ENCODE data around the gene PTCH1. TPM values are rescaled to one million over a fixed set of nuclear protein-coding genes. Genes with fewer than 3 reads are reported as not detected.

Gene PTCH1
- polyA plus RNA-seq, 3 donors: not detected

DNA sequence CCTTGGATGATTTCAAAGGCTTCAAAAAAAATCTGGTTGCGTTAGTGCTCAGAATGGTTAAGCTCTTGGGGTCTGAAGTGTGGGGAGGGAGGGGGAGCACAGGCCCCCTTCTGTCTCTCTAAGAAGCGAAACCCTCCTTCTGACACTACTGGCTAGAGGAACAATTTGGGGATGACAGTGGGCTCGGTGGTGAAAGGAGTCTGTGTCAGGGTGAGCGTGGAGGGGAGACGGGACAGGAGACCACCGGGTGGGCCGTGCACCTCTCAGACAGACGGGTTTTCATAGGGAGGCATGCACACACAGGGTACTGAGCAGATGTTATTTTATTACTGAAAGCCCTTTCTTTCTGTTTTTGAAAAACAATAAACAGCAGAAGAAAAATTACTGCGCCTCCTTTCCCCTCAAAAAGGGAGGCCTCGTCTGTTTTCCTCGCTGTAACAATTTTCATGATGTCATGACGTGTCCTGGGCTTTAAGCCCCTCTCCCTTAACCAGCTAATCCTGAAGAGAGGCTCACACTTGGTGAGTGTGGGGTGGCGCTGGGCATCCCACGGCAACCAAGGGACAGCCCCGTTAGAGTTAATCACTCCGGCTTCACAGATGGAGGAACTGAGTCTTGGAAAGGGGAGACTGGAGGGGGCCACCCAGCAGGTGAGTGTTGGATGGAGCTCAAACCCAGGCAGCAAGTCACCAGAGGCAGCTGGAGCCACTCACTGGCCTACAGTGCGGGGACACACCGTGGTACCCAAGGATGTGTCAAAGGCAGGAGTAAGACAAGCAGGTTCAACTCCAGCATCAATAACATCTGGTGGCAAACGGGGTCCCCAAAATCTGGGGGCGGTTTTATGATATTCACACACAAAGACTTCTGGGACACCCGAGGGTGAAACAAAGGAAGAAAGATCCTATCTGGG lies 53.4 kb downstream of the PTCH1 start:
- TF ChIP-seq, protein P1, sequence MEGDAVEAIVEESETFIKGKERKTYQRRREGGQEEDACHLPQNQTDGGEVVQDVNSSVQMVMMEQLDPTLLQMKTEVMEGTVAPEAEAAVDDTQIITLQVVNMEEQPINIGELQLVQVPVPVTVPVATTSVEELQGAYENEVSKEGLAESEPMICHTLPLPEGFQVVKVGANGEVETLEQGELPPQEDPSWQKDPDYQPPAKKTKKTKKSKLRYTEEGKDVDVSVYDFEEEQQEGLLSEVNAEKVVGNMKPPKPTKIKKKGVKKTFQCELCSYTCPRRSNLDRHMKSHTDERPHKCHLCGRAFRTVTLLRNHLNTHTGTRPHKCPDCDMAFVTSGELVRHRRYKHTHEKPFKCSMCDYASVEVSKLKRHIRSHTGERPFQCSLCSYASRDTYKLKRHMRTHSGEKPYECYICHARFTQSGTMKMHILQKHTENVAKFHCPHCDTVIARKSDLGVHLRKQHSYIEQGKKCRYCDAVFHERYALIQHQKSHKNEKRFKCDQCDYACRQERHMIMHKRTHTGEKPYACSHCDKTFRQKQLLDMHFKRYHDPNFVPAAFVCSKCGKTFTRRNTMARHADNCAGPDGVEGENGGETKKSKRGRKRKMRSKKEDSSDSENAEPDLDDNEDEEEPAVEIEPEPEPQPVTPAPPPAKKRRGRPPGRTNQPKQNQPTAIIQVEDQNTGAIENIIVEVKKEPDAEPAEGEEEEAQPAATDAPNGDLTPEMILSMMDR (IDR thresholded peaks at IDR 0.05): no peak
- Mint-ChIP-seq H3K27me3 (ENCODE audit: low read depth in 3 of 3) (peaks cover 40 to 75% (median 75%) of the 10 kb centered on the region in 3 donors), H3K27ac (no peak overlapping the region), H3K9me3 (peaks cover 0 to 12% (median 4%) of the 10 kb centered on the region in 7 donors), H3K4me1 (peaks cover 14% of the 10 kb centered on the region), H3K36me3 (no peaks in the 10 kb centered on the region), H3K4me3 (peak overlapping the region in 1 of 2 donors; percentile 83)
- WGBS (ENCODE audit: insufficient coverage): 51% methylated on average over 4 of the region's 21 CpGs
- Histone ChIP-seq H2AFZ (ENCODE audit: insufficient read depth, low read depth, low read length, poor library complexity, severe bottlenecking) (no peak overlapping the region), H3K4me1 (ENCODE audit: control insufficient read depth in 1 of 2, insufficient read depth in 2 of 2, low read length in 2 of 2) (peaks cover 6 to 7% of the 10 kb centered on the region in 2 donors), H3K27me3 (ENCODE audit: control insufficient read depth in 2 of 2, insufficient read depth in 2 of 2, low read length in 2 of 2) (peaks cover 14 to 52% of the 10 kb centered on the region in 2 donors), H3K4me3 (replicated peaks in 1 of 3; ENCODE audit: low read depth in 2 of 3, low read length in 3 of 3) (no peak overlapping the region), H3K36me3 (replicated peaks in 1 of 2; ENCODE audit: control insufficient read depth in 1 of 2, insufficient read depth in 2 of 2, low read length in 2 of 2) (no peaks in the 10 kb centered on the region), H3K79me2 (ENCODE audit: insufficient read depth, low read length) (no peaks in the 10 kb centered on the region), H3K9me3 (replicated peaks in 1 of 2; ENCODE audit: control insufficient read depth in 1 of 2, insufficient read depth in 1 of 2, low read length in 2 of 2) (peaks cover 0 to 3% of the 10 kb centered on the region in 2 donors), H3K27ac (ENCODE audit: low read depth in 1 of 2, low read length in 2 of 2) (no peak overlapping the region), H3K9ac (ENCODE audit: insufficient read depth, low read length, poor library complexity, severe bottlenecking) (no peak overlapping the region), H4K20me1 (ENCODE audit: insufficient read depth, low read length) (no peaks in the 10 kb centered on the region), H3K4me2 (replicated peaks; ENCODE audit: extremely low read depth, low read length, poor library complexity, severe bottlenecking) (no peak overlapping the region)
- intact Hi-C loops (cut with micrococcal nuclease): no loop called here
- DNase-seq: no peak

DNA sequence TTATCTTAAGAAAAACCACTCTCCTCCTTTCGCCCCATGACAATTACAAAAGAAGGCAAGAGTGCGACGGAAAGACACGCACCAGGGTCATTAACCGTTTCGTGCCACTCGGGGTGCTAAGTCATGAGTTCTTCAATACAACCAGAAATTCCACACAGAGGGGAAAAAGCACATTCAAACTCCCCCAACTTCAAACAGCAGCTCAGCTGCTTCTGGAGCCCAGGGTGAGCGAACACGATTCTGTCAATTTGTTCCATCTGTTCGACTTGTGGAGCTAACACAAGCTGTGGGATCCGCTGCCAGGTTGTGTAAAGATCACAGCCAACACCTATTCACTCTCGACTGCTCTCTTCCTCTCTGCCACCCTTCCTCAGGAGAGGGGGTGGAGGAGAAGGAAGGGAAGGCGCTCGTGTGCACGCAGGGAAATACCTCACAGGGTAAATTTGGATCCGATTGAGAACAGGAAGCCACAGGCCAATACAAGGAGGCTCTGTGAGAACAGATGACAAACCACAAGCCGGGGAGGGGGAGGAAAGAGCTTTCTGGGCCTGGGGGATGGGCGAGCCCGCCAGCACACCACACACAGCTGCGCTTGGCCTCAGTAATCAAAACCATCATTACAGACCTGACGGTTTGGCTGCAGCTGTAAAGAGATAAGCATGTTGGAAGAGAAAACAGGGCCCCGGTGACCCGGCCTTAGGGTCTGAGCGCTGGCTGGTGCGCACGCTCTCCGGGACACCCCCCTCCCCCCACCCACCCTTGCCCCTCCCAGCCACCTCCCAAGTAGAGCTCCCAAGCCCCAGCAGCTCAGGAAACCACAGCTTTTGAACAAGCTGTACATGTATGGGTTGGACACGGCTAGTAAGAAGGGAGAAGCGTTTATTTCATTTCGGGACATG lies 54.3 kb downstream of the PTCH1 start:
- no peaks in the 10 kb centered on the region for H3K79me2 ChIP-seq (ENCODE audit: insufficient read depth, low read length)
- peaks cover 0 to 3% of the 10 kb centered on the region in 2 donors for H3K9me3 ChIP-seq (replicated peaks in 1 of 2; ENCODE audit: control insufficient read depth in 1 of 2, insufficient read depth in 1 of 2, low read length in 2 of 2)
- H3K27me3 Mint-ChIP-seq (ENCODE audit: low read depth in 3 of 3): peaks cover 40 to 82% (median 71%) of the 10 kb centered on the region in 3 donors
- peaks cover 14 to 52% of the 10 kb centered on the region in 2 donors for H3K27me3 ChIP-seq (ENCODE audit: control insufficient read depth in 2 of 2, insufficient read depth in 2 of 2, low read length in 2 of 2)
- peak in 1 of 3 donors; percentile 8 for DNase-seq
- H3K9me3 Mint-ChIP-seq: peaks cover 0 to 12% (median 4%) of the 10 kb centered on the region in 7 donors
- intact Hi-C loops (cut with micrococcal nuclease): no loop called here
- no peaks in the 10 kb centered on the region for H4K20me1 ChIP-seq (ENCODE audit: insufficient read depth, low read length)
- TF ChIP-seq, protein P1 (IDR thresholded peaks at IDR 0.05): no peak
- H3K4me3 ChIP-seq (replicated peaks in 1 of 3; ENCODE audit: low read depth in 2 of 3, low read length in 3 of 3): no peak overlapping the region
- H3K4me2 ChIP-seq (replicated peaks; ENCODE audit: extremely low read depth, low read length, poor library complexity, severe bottlenecking): peak overlapping the region; percentile 29
- H3K27ac Mint-ChIP-seq: no peak overlapping the region
- WGBS (ENCODE audit: insufficient coverage): 1% methylated on average over 14 of the region's 30 CpGs
- no peak overlapping the region for H3K27ac ChIP-seq (ENCODE audit: low read depth in 1 of 2, low read length in 2 of 2)
- no peaks in the 10 kb centered on the region for H3K36me3 Mint-ChIP-seq
- H3K9ac ChIP-seq (ENCODE audit: insufficient read depth, low read length, poor library complexity, severe bottlenecking): no peak overlapping the region
- H2AFZ ChIP-seq (ENCODE audit: insufficient read depth, low read depth, low read length, poor library complexity, severe bottlenecking): peak overlapping the region; percentile 17
- peaks cover 14% of the 10 kb centered on the region for H3K4me1 Mint-ChIP-seq
- H3K4me3 Mint-ChIP-seq: peak overlapping the region; percentile 51 to 86
- H3K36me3 ChIP-seq (replicated peaks in 1 of 2; ENCODE audit: control insufficient read depth in 1 of 2, insufficient read depth in 2 of 2, low read length in 2 of 2): no peaks in the 10 kb centered on the region
- peaks cover 6 to 7% of the 10 kb centered on the region in 2 donors for H3K4me1 ChIP-seq (ENCODE audit: control insufficient read depth in 1 of 2, insufficient read depth in 2 of 2, low read length in 2 of 2)

Data from CD14-positive monocyte (primary cell).